Type B pancreatic cell (in vitro differentiated cells): ENCODE data around the gene TBX15. TPM values are rescaled to one million over a fixed set of nuclear protein-coding genes. Genes with fewer than 3 reads are reported as not detected.

Experiments
- DNase-seq: peaks from one replicate; pipeline ENCODE4 v3.0.0; 2021; ENCODE audit warnings: mixed read lengths; ENCODE audit not compliant: unreplicated experiment; ENCODE audit errors: extremely low spot score
- H3K27ac Mint-ChIP-seq: 2 replicates; pipeline ENCODE4 v1.8.0; 2021; ENCODE audit warnings: mild to moderate bottlenecking, mixed read lengths
- H3K27me3 Mint-ChIP-seq: 2 replicates; pipeline ENCODE4 v1.8.0; 2021; ENCODE audit warnings: mixed read lengths
- H3K36me3 Mint-ChIP-seq: 2 replicates; pipeline ENCODE4 v1.8.0; 2021; ENCODE audit warnings: mixed read lengths
- H3K4me1 Mint-ChIP-seq: one replicate; pipeline ENCODE4 v1.8.0; 2021; ENCODE audit warnings: mixed read lengths; ENCODE audit not compliant: unreplicated experiment
- H3K4me3 Mint-ChIP-seq: 2 replicates; pipeline ENCODE4 v1.8.0; 2021; ENCODE audit warnings: mild to moderate bottlenecking, mixed read lengths
- H3K9me3 Mint-ChIP-seq: 2 replicates; pipeline ENCODE4 v1.8.0; 2021; ENCODE audit warnings: mixed read lengths
- CTCF ChIP-seq: fragments of 200-600 bp; sonication (generic); conservative IDR thresholded peaks from 2 replicates; pipeline ENCODE4 v1.5.0; 2021; ENCODE audit warnings: antibody characterized with exemption, mild to moderate bottlenecking
- total RNA-seq: library from RNA; stranded (reverse); gene quantifications from 2 replicates; pipeline ENCODE4 v1.2.1, GENCODE V29; 2021; ENCODE audit warnings: low replicate concordance

The TBX15 gene
- total RNA-seq, 1 donor from 2014 or later = 8.5 TPM

DNA sequence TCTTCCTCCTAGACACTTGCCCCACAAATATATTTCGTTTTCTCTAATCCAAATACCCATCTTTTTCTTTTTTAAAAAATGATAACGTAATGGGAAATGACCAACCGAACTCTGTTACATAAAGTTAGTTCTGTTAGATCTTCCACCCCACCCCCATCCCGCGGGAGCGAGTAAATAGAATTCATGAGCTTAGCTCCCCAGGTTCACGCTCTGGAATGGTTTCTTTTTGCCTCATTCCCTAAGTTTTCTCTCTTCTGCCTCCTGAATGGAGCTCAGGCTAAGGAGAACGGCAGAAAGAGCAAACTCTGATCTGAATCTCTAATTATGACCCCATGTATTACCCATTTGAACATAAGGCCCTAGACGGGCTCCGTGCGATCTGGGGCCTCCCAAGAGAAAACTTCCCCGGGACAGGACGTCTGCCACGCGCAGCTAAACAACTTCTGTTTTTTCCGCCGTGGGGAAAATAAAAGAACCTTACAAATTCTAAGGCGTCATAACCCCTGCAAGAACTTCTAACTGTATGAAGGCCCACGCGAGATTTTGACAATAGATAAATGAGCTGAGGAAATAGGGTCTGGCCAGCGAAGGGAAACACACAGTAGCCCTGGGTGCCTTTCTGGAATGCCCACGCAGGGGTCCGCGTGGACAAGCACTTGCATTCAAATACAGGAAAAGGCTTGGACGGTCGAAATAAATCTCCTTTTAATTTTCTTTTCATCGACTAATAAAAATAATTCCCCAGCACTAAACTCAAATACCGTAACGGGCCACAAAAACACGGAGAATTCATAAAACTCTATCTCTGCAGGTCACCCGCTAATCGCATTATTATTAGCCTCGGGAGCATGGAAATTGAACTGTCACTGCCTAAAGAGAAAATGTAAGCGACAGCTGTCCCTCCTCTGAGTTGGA, 2.2 kb downstream of the TBX15 start:
- no peak for DNase-seq
- no peak for TF ChIP-seq CTCF
- Mint-ChIP-seq H3K4me3 (peak overlapping the region; percentile 85), H3K27me3 (peaks cover 100% of the 10 kb centered on the region), H3K36me3 (peaks cover 9% of the 10 kb centered on the region), H3K27ac (peak overlapping the region; percentile 68), H3K4me1 (peaks cover 24% of the 10 kb centered on the region), H3K9me3 (no peaks in the 10 kb centered on the region)

DNA sequence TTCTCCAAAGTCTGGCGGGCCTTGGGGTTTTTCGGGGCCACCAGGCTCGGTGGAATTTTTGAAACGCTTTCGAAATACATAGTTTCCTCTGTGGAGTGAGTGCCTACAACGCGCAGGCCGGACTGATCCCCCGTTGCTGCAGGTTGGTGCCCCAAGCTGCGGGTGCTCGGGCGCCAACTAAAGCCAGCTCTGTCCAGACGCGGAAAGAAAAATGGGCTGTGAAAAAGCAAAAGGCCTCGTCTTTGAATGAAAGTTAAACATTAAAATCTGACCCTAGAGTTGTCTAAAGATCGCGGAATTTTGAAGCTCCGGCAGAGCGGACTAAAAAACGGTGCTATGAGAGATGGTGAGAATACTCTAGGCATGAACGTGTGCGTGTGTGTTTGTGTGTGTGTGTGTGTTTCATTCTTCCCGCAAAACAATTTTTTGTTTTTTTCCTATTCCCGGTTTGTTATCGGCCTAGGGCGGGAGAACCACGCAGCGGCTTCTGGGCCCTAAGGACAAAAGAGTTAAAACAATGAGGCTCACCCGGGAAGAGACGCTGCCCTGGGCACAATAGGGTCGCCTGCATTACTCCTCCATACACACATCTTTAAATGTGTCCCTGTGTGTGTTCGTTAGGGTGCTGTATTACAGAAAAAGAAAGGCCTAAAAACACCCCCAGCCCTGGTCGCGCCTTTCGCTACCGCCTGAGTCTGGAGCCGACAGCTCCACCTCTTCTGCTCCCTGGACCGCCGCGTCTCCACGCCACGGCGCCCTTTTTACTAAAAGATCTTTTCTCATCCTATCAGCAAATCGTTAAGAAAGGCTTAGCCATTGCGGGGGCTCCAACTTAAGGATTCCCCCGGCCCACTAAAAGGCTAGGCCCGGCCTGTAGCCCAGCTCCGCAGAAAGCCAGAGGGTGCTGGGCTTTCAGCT, 3.2 kb downstream of the TBX15 start:
- Mint-ChIP-seq H3K27ac (peak overlapping the region; percentile 68), H3K9me3 (no peaks in the 10 kb centered on the region), H3K36me3 (peaks cover 10% of the 10 kb centered on the region), H3K4me3 (peak overlapping the region; percentile 85), H3K27me3 (peaks cover 100% of the 10 kb centered on the region), H3K4me1 (peaks cover 24% of the 10 kb centered on the region)
- TF ChIP-seq CTCF = no peak
- DNase-seq = no peak

GRCh38 chr1:118984086-118984721, 3.9 kb downstream of the TBX15 start:
- Mint-ChIP-seq H3K9me3 (no peaks in the 10 kb centered on the region), H3K4me3 (peak overlapping the region; percentile 85), H3K27me3 (peaks cover 100% of the 10 kb centered on the region), H3K27ac (peak overlapping the region; percentile 68), H3K4me1 (peaks cover 18% of the 10 kb centered on the region), H3K36me3 (peaks cover 12% of the 10 kb centered on the region)
- no peak for TF ChIP-seq CTCF
- no peak for DNase-seq

GRCh38 chr1:118983558-118984041, 4.5 kb downstream of the TBX15 start:
- peaks cover 100% of the 10 kb centered on the region for H3K27me3 Mint-ChIP-seq
- peaks cover 12% of the 10 kb centered on the region for H3K36me3 Mint-ChIP-seq
- no peak for DNase-seq
- H3K4me1 Mint-ChIP-seq = peaks cover 13% of the 10 kb centered on the region
- peak overlapping the region; percentile 45 for H3K4me3 Mint-ChIP-seq
- no peak overlapping the region for H3K27ac Mint-ChIP-seq
- no peak for TF ChIP-seq CTCF
- H3K9me3 Mint-ChIP-seq = no peaks in the 10 kb centered on the region
